GM12878 (cell line): ENCODE results near the gene GNL3L. TPM values are rescaled to one million over a fixed set of nuclear protein-coding genes. Genes with fewer than 3 reads are reported as not detected.
"Not testable (repeated sequence)": the region's sequence is repeated elsewhere in the genome, so short reads cannot be mapped to it uniquely, and the experiment has no call there.

ENCODE experiments used
- ATAC-seq: fragments of 200-7000 bp; cut with Tn5 transposase; 3 replicates; pipeline ENCODE4 v1.9.1; 2020; ENCODE audit warnings: mild to moderate bottlenecking, moderate library complexity
- BruUV-seq: library from RNA; stranded (reverse); fragments of 400-500 nt; replicated peaks from 2 replicates; lab custom pipeline; 2021; lab: Mats Ljungman, UMichigan
- CTCF ChIA-PET: fragments of 300-600 bp; sonication (Branson Sonifier 250); formaldehyde crosslinking; extraction: SDS; loops from one replicate; lab custom pipeline; 2021; ENCODE audit warnings: inconsistent platforms; lab: Yijun Ruan, JAX
- POLR2A ChIA-PET: fragments of 350-600 bp; formaldehyde crosslinking; extraction: SDS; loops from one replicate; lab custom pipeline; 2021; ENCODE audit warnings: inconsistent platforms; lab: Charles Lee
- RAD21 ChIA-PET: fragments of 300-600 bp; sonication (Branson Sonifier 250); formaldehyde crosslinking; loops from one replicate; lab custom pipeline; 2023; ENCODE audit warnings: antibody characterized with exemption; ENCODE audit not compliant: unreplicated experiment; lab: Charles Lee
- SMC1A ChIA-PET: fragments of 300-600 bp; sonication (Branson Sonifier 250); formaldehyde crosslinking; loops from one replicate; lab custom pipeline; 2023; ENCODE audit not compliant: unreplicated experiment, uncharacterized antibody; lab: Charles Lee
- DNase-seq: peaks from one replicate; pipeline ENCODE4 v3.0.0-alpha.2; 2011; ENCODE audit warnings: low read depth, low spot score
- FAIRE-seq: peaks from 3 replicates; lab custom pipeline; 2011; peaks lifted over from hg19 to GRCh38; lab: Jason Lieb, UNC
- H2AFZ ChIP-seq: 2 replicates; pipeline ENCODE4 v1.6.0; 2011; ENCODE audit warnings: low read depth, low read length, control low read depth; ENCODE audit not compliant: control insufficient read depth
- H3K27ac ChIP-seq: 2 replicates; pipeline ENCODE4 v1.5.1; 2011; ENCODE audit warnings: control low read depth; ENCODE audit not compliant: control insufficient read depth, insufficient read depth
- H3K27me3 ChIP-seq, 2 experiments: replicated peaks in 1 of 2; 2 replicates each; pipeline versions ENCODE4 v1.6.0 to v1.6.1; 2011; ENCODE audit warnings: low read length in 1 of 2; ENCODE audit not compliant: control insufficient read depth in 2 of 2, insufficient read depth in 2 of 2
- H3K36me3 ChIP-seq, 2 experiments: 2 replicates each; pipeline ENCODE4 v1.5.1; 2011; ENCODE audit warnings: low read length in 1 of 2; ENCODE audit not compliant: control insufficient read depth in 2 of 2, insufficient read depth in 2 of 2
- H3K4me1 ChIP-seq: 2 replicates; pipeline ENCODE4 v1.6.1; 2011; ENCODE audit warnings: mild to moderate bottlenecking, low read length, moderate library complexity, mixed read lengths; ENCODE audit not compliant: control insufficient read depth, insufficient read depth
- H3K4me2 ChIP-seq: 2 replicates; pipeline ENCODE4 v1.6.0; 2011; ENCODE audit warnings: control low read depth; ENCODE audit not compliant: control insufficient read depth, insufficient read depth
- H3K4me3 ChIP-seq: fragments of 200-600 bp; sonication (generic); 2 replicates; pipeline ENCODE4 v1.5.1; 2016
- H3K79me2 ChIP-seq: 2 replicates; pipeline ENCODE4 v1.6.0; 2011; ENCODE audit warnings: low read length; ENCODE audit not compliant: control insufficient read depth, insufficient read depth
- H3K9ac ChIP-seq: 2 replicates; pipeline ENCODE4 v1.8.0; 2011; ENCODE audit warnings: low read length, control low read depth, mixed read lengths; ENCODE audit not compliant: control insufficient read depth, insufficient read depth
- H3K9me3 ChIP-seq: replicated peaks from 3 replicates; pipeline ENCODE4 v1.5.1; 2011; ENCODE audit warnings: mild to moderate bottlenecking, low read length; ENCODE audit not compliant: control insufficient read depth, insufficient read depth
- H4K20me1 ChIP-seq: 2 replicates; pipeline ENCODE4 v1.6.0; 2011; ENCODE audit not compliant: control insufficient read depth, insufficient read depth
- BCL11A ChIP-seq: IDR thresholded peaks from 2 replicates; pipeline ENCODE4 v1.6.1; 2011; ENCODE audit warnings: low read depth, low read length
- BRCA1 ChIP-seq: IDR thresholded peaks from 2 replicates; pipeline ENCODE4 v1.6.1; 2011; ENCODE audit warnings: low read depth, low read length, improper control_type of control experiment
- ESRRA ChIP-seq: IDR thresholded peaks from 2 replicates; pipeline ENCODE4 v1.6.1; 2012; ENCODE audit warnings: mild to moderate bottlenecking, low read length, improper control_type of control experiment
- HDAC2 ChIP-seq: fragments of 200-600 bp; sonication (generic); IDR thresholded peaks from 2 replicates; pipeline ENCODE4 v1.6.1; 2017
- IRF3 ChIP-seq: fragments of 450-650 bp; IDR thresholded peaks from 2 replicates; pipeline ENCODE4 v1.6.1; 2014; ENCODE audit warnings: mild to moderate bottlenecking
- KAT2A ChIP-seq: conservative IDR thresholded peaks from 2 replicates; pipeline ENCODE4 v1.6.1; 2011; ENCODE audit warnings: low read depth, low read length; ENCODE audit not compliant: control insufficient read depth
- PBX3 ChIP-seq: IDR thresholded peaks from 2 replicates; pipeline ENCODE4 v1.6.1; 2011; ENCODE audit warnings: mild to moderate bottlenecking, low read depth, low read length, moderate library complexity; ENCODE audit not compliant: insufficient replicate concordance
- POLR2AphosphoS5 ChIP-seq: IDR thresholded peaks from 2 replicates; pipeline ENCODE4 v1.6.1; 2011; ENCODE audit warnings: mild to moderate bottlenecking, low read length, inconsistent platforms
- SIN3A ChIP-seq: IDR thresholded peaks from 2 replicates; pipeline ENCODE4 v1.6.1; 2012; ENCODE audit warnings: low read depth, low read length, improper control_type of control experiment
- SREBF2 ChIP-seq: IDR thresholded peaks from 2 replicates; pipeline ENCODE4 v1.6.1; 2012; ENCODE audit warnings: mild to moderate bottlenecking, low read length
- YBX1 ChIP-seq: fragments of 450-650 bp; IDR thresholded peaks from 2 replicates; pipeline ENCODE4 v1.6.1; 2016; ENCODE audit warnings: antibody characterized with exemption
- WGBS: methylation state at CpG from one replicate; pipeline ENCODE4 v1.1.6; 2016; ENCODE audit warnings: low lambda C conversion rate; ENCODE audit not compliant: insufficient replicate concordance, insufficient coverage; ENCODE audit errors: missing lambda C conversion rate; 5-methylcytosine and 5-hydroxymethylcytosine counted together
- in situ Hi-C: fragments of 300-500 bp; cut with MboI; formaldehyde crosslinking; loops from 9 replicates; pipeline ENCODE4 v1.14.3; 2018; ENCODE audit warnings: mixed read lengths
- intact Hi-C: fragments of 100-400 bp; cut with micrococcal nuclease; formaldehyde crosslinking; loops from one replicate; pipeline ENCODE4 v1.14.2; 2022; ENCODE audit not compliant: unreplicated experiment
- polyA plus RNA-seq, 11 experiments: library from polyadenylated mRNA; depleted of rRNA in 4 of 11; unstranded in 6 of 11; stranded (reverse) in 5 of 11; fragments of >200 nt; fragmentation: Nextera tagmentation in 4 of 11; fragmentation: Illumina TruSeq in 1 of 11; extraction: Ambion mirVana in 4 of 11; extraction: Trizol in 1 of 11; gene quantifications; 1 replicate in 1 of 11; 2 replicates in 10 of 11; pipeline versions ENCODE4 v1.2.1 to v1.2.3, GENCODE V29; 2011 to 2016; ENCODE audit warnings: inconsistent platforms in 2 of 11, missing spikeins in 2 of 11, low read depth in 1 of 11
- total RNA-seq, 4 experiments: library from RNA; depleted of rRNA in 3 of 4; stranded (reverse); fragments of >200 nt in 3 of 4; fragmentation: Illumina TruSeq in 1 of 4; extraction: Trizol in 1 of 4; gene quantifications; 2 replicates each; pipeline versions ENCODE4 v1.2.1 to v1.2.3, GENCODE V29; 2013 to 2021

Gene GNL3L
- total and polyA plus RNA-seq, 10 of the 15 experiments (the other 5 are each of a cell fraction or from before 2014, with no cell fraction given), result 5.8 to 57.9 (median 29.1) TPM

- TF ChIP-seq KAT2A (no peak), HDAC2 (no peak), YBX1 (no peak)
Observed at GRCh38 chrX:54551801-54552200, 21.8 kb downstream of the GNL3L start (continued).

- H2AFZ ChIP-seq, H3K4me1 ChIP-seq, H3K9me3 ChIP-seq, SMC1A ChIA-PET, H3K4me2 ChIP-seq, CTCF ChIA-PET, H3K27me3 ChIP-seq, ATAC-seq, RAD21 ChIA-PET, H4K20me1 ChIP-seq, H3K27ac ChIP-seq, H3K9ac ChIP-seq, BruUV-seq, intact Hi-C loops, H3K4me3 ChIP-seq, FAIRE-seq, H3K79me2 ChIP-seq, DNase-seq, in situ Hi-C loops: not testable (repeated sequence)
- peaks cover 0 to 11% of the 10 kb centered on the region in 2 experiments; a peak in 2 of 4 replicates for H3K36me3 ChIP-seq
- 49% methylated on average over 7 of the region's 7 CpGs for WGBS
- POLR2A ChIA-PET, result interaction anchor here (0.6 kb wide), 1 partner anchor 8 kb away, joined by 3 read pairs; no protein-coding TSS in a partner anchor
Observed at GRCh38 chrX:54555006-54555405, 25.0 kb downstream of the GNL3L start.

GRCh38 chrX:54560411-54560810 lies 30.4 kb downstream of the GNL3L start:
- H4K20me1 ChIP-seq, result no peaks in the 10 kb centered on the region
- no peak overlapping the region for H2AFZ ChIP-seq
- no peaks in the 10 kb centered on the region for H3K9me3 ChIP-seq
- DNase-seq, result no peak
- H3K36me3 ChIP-seq, result peaks cover 0 to 3% of the 10 kb centered on the region in 2 experiments; a peak in 3 of 4 replicates
- no peak for FAIRE-seq
- H3K79me2 ChIP-seq, result no peaks in the 10 kb centered on the region
- BruUV-seq, result no TSS peak
- no peak overlapping the region for H3K27ac ChIP-seq
- ChIA-PET RAD21 (no interaction called here), SMC1A (no interaction called here), POLR2A (interaction anchor here (0.7 kb wide), 1 partner anchor 377 kb away, joined by 4 read pairs; the partner anchor contains the start of gene FAM120C), CTCF (no interaction called here)
- ATAC-seq, result no peak
- 78% methylated on average over 11 of the region's 11 CpGs for WGBS
- TF ChIP-seq BCL11A, result no peak
- TF ChIP-seq BRCA1, result no peak
- TF ChIP-seq SIN3A, result no peak
- TF ChIP-seq SREBF2, result no peak
- TF ChIP-seq IRF3, result no peak
- no peak for TF ChIP-seq ESRRA
- TF ChIP-seq PBX3, result no peak
- TF ChIP-seq POLR2AphosphoS5, result no peak
- no peak overlapping the region for H3K4me2 ChIP-seq
- intact Hi-C loops (no loop called here), in situ Hi-C loops (no loop called here)
- H3K27me3 ChIP-seq, result no peaks in the 10 kb centered on the region
- no peaks in the 10 kb centered on the region for H3K4me1 ChIP-seq
- H3K9ac ChIP-seq, result no peak overlapping the region
- H3K4me3 ChIP-seq, result no peak overlapping the region
